Measurements from ENCODE around the gene DNAJC22. TPM values are rescaled to one million over a fixed set of nuclear protein-coding genes. Genes with fewer than 3 reads are reported as not detected.

The DNAJC22 gene
- total and polyA plus RNA-seq, 9 of the 15 experiments (the other 6 are each of a cell fraction or from before 2014, with no cell fraction given), result 0.10 to 1.2 (median 0.47) TPM

DNA sequence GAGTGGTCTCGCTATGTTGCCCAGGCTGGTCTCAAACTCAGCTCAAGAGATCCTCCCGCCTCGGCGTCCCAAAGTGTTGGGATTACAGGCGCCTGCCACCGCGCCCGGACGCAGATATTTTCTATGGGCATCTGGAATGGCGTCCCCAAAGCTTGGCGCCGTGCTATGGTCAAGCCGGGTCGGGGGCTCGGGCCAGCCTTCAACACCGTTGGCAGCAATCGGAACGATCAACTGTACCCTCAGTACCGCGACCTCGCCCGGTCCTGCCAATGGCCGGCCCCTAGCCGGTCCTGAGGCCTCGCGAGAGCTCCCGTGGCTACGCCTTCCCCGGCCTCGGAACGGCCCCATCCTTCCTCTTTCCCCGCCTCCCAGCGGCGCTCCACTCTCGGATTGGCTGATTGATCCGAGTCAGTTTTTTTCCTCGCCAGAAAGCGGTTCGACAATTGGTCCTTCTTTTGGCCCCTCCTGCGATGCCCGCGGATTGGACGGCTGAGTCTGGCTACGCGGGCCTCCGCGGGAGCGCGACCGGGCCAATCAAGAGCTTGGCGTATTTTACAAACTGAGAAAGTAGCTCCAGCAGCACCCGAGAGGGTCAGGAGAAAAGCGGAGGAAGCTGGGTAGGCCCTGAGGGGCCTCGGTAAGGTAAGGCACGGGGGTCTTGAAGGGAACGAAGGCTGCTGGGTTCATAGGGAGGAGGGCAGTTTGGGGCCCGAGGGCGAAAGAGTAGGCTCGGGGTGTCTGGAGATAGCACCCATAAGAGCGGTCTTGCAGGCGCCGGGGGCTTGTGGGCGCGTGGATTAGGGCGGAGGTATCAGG lies 23.8 kb upstream of the DNAJC22 start, which contains the start of gene TROAP (continued):
- no peak for TF ChIP-seq ZNF140 (CRISPR knock-in tag; IDR thresholded peaks at IDR 0.05)
- no peak for TF ChIP-seq HEY1 (CRISPR knock-in tag; IDR thresholded peaks at IDR 0.05; ENCODE audit: borderline replicate concordance)
- TF ChIP-seq MEF2A (IDR thresholded peaks at IDR 0.05; ENCODE audit: control insufficient read depth, low read depth, low read length), result no peak
- no peak for TF ChIP-seq EWSR1 (IDR thresholded peaks at IDR 0.05; ENCODE audit: borderline replicate concordance, low read depth, partially characterized antibody)
- TF ChIP-seq ZNF586 (CRISPR knock-in tag; conservative IDR thresholded peaks at IDR 0.05), result no peak
- no peak for TF ChIP-seq PCBP2 (IDR thresholded peaks at IDR 0.05; ENCODE audit: low read depth, low read length, poor library complexity, severe bottlenecking)
- no peak for TF ChIP-seq ZNF785 (CRISPR knock-in tag; IDR thresholded peaks at IDR 0.05)
- TF ChIP-seq ZBTB9 (CRISPR knock-in tag; IDR thresholded peaks at IDR 0.05), result no peak
- TF ChIP-seq SIN3A (IDR thresholded peaks at IDR 0.05; ENCODE audit: borderline replicate concordance in 2 of 2, control insufficient read depth in 1 of 2, low read depth in 2 of 2, low read length in 2 of 2), result peak; percentile 71 to 80; a peak in 2 of 4 replicates
- peak; percentile 86 for TF ChIP-seq ZFX (CRISPR knock-in tag; IDR thresholded peaks at IDR 0.05)
- TF ChIP-seq MYNN (IDR thresholded peaks at IDR 0.05), result no peak
- TF ChIP-seq MYNN (CRISPR knock-in tag; IDR thresholded peaks at IDR 0.05), result no peak
- peak; percentile 97 for TF ChIP-seq RBFOX2 (IDR thresholded peaks at IDR 0.05; ENCODE audit: low read depth, low read length)
- peak; percentile 97 for TF ChIP-seq E2F4 (CRISPR knock-in tag; IDR thresholded peaks at IDR 0.05; ENCODE audit: low read depth)
- TF ChIP-seq BDP1 (IDR thresholded peaks at IDR 0.05; ENCODE audit: insufficient read depth, insufficient read length), result no peak
- no peak for TF ChIP-seq U2AF1 (optimal IDR thresholded peaks at IDR 0.05; ENCODE audit: low read depth, low read length)
- TF ChIP-seq HES1 (IDR thresholded peaks at IDR 0.05; ENCODE audit: low read depth), result no peak
- peak; percentile 50; the same call in 1 of the 2 replicates for TF ChIP-seq TOE1 (IDR thresholded peaks at IDR 0.05; ENCODE audit: borderline replicate concordance)
- TF ChIP-seq TOE1 (CRISPR knock-in tag; IDR thresholded peaks at IDR 0.05; ENCODE audit: borderline replicate concordance, low read depth), result no peak
- no peak for TF ChIP-seq FOXP4 (CRISPR knock-in tag; IDR thresholded peaks at IDR 0.05; ENCODE audit: borderline replicate concordance)
- peak; percentile 71 for TF ChIP-seq POLR2AphosphoS5 (IDR thresholded peaks at IDR 0.05; ENCODE audit: control insufficient read depth, insufficient read depth, low read depth, low read length)
